ENCODE results near the gene ZNF460.

ZNF460 gene

GRCh38 chr19:57319869-57320179, 39.5 kb downstream of the ZNF460 start:
- no peak for TF ChIP-seq EZH2phosphoT487 (IDR thresholded peaks at IDR 0.05; ENCODE audit: borderline replicate concordance)
- TF ChIP-seq, protein P1, sequence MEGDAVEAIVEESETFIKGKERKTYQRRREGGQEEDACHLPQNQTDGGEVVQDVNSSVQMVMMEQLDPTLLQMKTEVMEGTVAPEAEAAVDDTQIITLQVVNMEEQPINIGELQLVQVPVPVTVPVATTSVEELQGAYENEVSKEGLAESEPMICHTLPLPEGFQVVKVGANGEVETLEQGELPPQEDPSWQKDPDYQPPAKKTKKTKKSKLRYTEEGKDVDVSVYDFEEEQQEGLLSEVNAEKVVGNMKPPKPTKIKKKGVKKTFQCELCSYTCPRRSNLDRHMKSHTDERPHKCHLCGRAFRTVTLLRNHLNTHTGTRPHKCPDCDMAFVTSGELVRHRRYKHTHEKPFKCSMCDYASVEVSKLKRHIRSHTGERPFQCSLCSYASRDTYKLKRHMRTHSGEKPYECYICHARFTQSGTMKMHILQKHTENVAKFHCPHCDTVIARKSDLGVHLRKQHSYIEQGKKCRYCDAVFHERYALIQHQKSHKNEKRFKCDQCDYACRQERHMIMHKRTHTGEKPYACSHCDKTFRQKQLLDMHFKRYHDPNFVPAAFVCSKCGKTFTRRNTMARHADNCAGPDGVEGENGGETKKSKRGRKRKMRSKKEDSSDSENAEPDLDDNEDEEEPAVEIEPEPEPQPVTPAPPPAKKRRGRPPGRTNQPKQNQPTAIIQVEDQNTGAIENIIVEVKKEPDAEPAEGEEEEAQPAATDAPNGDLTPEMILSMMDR (conservative IDR thresholded peaks at IDR 0.05; ENCODE audit: low read length): no peak
- peak overlapping the region; percentile 96 for H3K9ac ChIP-seq (ENCODE audit: low read depth, low read length, poor library complexity, severe bottlenecking)

GRCh38 chr19:57320180-57321084, 40.1 kb downstream of the ZNF460 start, which contains the start of gene ZNF543:
TSS of gene ZNF543 (plus strand) at chr19:57320472. CDS start at chr19:57320854, 382 bp downstream.
- Histone ChIP-seq H3F3A (ENCODE audit: low read depth) (no peaks in the 10 kb centered on the region), H3K79me2 (ENCODE audit: insufficient read depth, low read length) (peaks cover 32% of the 10 kb centered on the region), H3K27me3 (ENCODE audit: insufficient read depth, low read length, poor library complexity, severe bottlenecking) (peaks cover 3% of the 10 kb centered on the region), H3K4me3 (ENCODE audit: low read length, poor library complexity, severe bottlenecking) (peak within 1 kb of the TSS; percentile 96), H3K4me1 (ENCODE audit: insufficient read depth, low read length, poor library complexity, severe bottlenecking) (peaks cover 23% of the 10 kb centered on the region), H2AFZ (ENCODE audit: low read length) (peak within 1 kb of the TSS; percentile 98), H3K9me3 (ENCODE audit: insufficient read depth, low read depth, low read length) (no peaks in the 10 kb centered on the region), H3K9ac (ENCODE audit: low read depth, low read length, poor library complexity, severe bottlenecking) (peak within 1 kb of the TSS; percentile 96), H3K4me2 (ENCODE audit: low read depth, low read length, poor library complexity, severe bottlenecking) (peak within 1 kb of the TSS; percentile 93), H4K20me1 (ENCODE audit: insufficient read depth, low read length, poor library complexity, severe bottlenecking) (peaks cover 25% of the 10 kb centered on the region), H3K36me3 (ENCODE audit: insufficient read depth, low read length) (peaks cover 12% of the 10 kb centered on the region; the same call in 1 of the 2 replicates), H3K9me2 (replicated peaks; ENCODE audit: low read depth, low read length) (no peaks in the 10 kb centered on the region)
- no peak for TF ChIP-seq EZH2phosphoT487 (IDR thresholded peaks at IDR 0.05; ENCODE audit: borderline replicate concordance)
- TF ChIP-seq, protein P1 (conservative IDR thresholded peaks at IDR 0.05; ENCODE audit: low read length): no peak

More at GRCh38 chr19:57319869-57320179, 39.5 kb downstream of the ZNF460 start:
- Histone ChIP-seq H2AFZ (ENCODE audit: low read length) (peak overlapping the region; percentile 98), H3K79me2 (ENCODE audit: insufficient read depth, low read length) (peaks cover 32% of the 10 kb centered on the region), H3K9me2 (replicated peaks; ENCODE audit: low read depth, low read length) (no peaks in the 10 kb centered on the region), H3K4me2 (ENCODE audit: low read depth, low read length, poor library complexity, severe bottlenecking) (peak overlapping the region; percentile 93), H3F3A (ENCODE audit: low read depth) (no peaks in the 10 kb centered on the region), H3K4me3 (ENCODE audit: low read length, poor library complexity, severe bottlenecking) (peak overlapping the region; percentile 96), H4K20me1 (ENCODE audit: insufficient read depth, low read length, poor library complexity, severe bottlenecking) (peaks cover 25% of the 10 kb centered on the region), H3K27me3 (ENCODE audit: insufficient read depth, low read length, poor library complexity, severe bottlenecking) (peaks cover 4% of the 10 kb centered on the region), H3K4me1 (ENCODE audit: insufficient read depth, low read length, poor library complexity, severe bottlenecking) (peaks cover 23% of the 10 kb centered on the region), H3K9me3 (ENCODE audit: insufficient read depth, low read depth, low read length) (no peaks in the 10 kb centered on the region), H3K36me3 (ENCODE audit: insufficient read depth, low read length) (peaks cover 6% of the 10 kb centered on the region; the same call in 1 of the 2 replicates)

GRCh38 chr19:57321116-57321515, 40.8 kb downstream of the ZNF460 start:
- TF ChIP-seq, protein P1 (conservative IDR thresholded peaks at IDR 0.05; ENCODE audit: low read length): no peak
- TF ChIP-seq EZH2phosphoT487 (IDR thresholded peaks at IDR 0.05; ENCODE audit: borderline replicate concordance): no peak
- Histone ChIP-seq H3K9me3 (ENCODE audit: insufficient read depth, low read depth, low read length) (no peaks in the 10 kb centered on the region), H3K27me3 (ENCODE audit: insufficient read depth, low read length, poor library complexity, severe bottlenecking) (no peaks in the 10 kb centered on the region), H2AFZ (ENCODE audit: low read length) (no peak overlapping the region), H3K4me1 (ENCODE audit: insufficient read depth, low read length, poor library complexity, severe bottlenecking) (peaks cover 23% of the 10 kb centered on the region), H3K36me3 (ENCODE audit: insufficient read depth, low read length) (peaks cover 13% of the 10 kb centered on the region; the same call in 1 of the 2 replicates), H3K4me2 (ENCODE audit: low read depth, low read length, poor library complexity, severe bottlenecking) (peak overlapping the region; percentile 90), H4K20me1 (ENCODE audit: insufficient read depth, low read length, poor library complexity, severe bottlenecking) (peaks cover 25% of the 10 kb centered on the region), H3K4me3 (ENCODE audit: low read length, poor library complexity, severe bottlenecking) (peak overlapping the region; percentile 96), H3K9me2 (replicated peaks; ENCODE audit: low read depth, low read length) (no peaks in the 10 kb centered on the region), H3K79me2 (ENCODE audit: insufficient read depth, low read length) (peaks cover 32% of the 10 kb centered on the region), H3F3A (ENCODE audit: low read depth) (no peaks in the 10 kb centered on the region), H3K9ac (ENCODE audit: low read depth, low read length, poor library complexity, severe bottlenecking) (peak overlapping the region; percentile 96)
